Keratinocyte (primary cell): ENCODE measurements around the gene MYF5. TPM values are rescaled to one million over a fixed set of nuclear protein-coding genes. Genes with fewer than 3 reads are reported as not detected.

Source experiments
- DNase-seq: peaks from one replicate; pipeline ENCODE4 v3.0.0-alpha.2; 2011; ENCODE audit warnings: low read depth, missing footprints, low spot score
- FAIRE-seq: peaks from 2 replicates; lab custom pipeline; 2011; peaks lifted over from hg19 to GRCh38; lab: Jason Lieb, UNC
- H2AFZ ChIP-seq: 2 replicates; pipeline ENCODE4 v1.6.0; 2012; ENCODE audit warnings: low read length, control low read depth, inconsistent platforms; ENCODE audit not compliant: control insufficient read depth
- H3K27ac ChIP-seq: 2 replicates; pipeline ENCODE4 v1.5.1; 2011; ENCODE audit warnings: low read length; ENCODE audit not compliant: control insufficient read depth, insufficient read depth
- H3K27me3 ChIP-seq: 3 replicates; pipeline ENCODE4 v1.6.0; 2011; ENCODE audit warnings: low read length; ENCODE audit not compliant: control insufficient read depth, insufficient read depth; ENCODE audit errors: extremely low read depth
- H3K36me3 ChIP-seq, 2 experiments: 2 replicates in 1 of 2; 3 replicates in 1 of 2; pipeline ENCODE4 v1.5.1; 2011; ENCODE audit warnings: low read length in 2 of 2, mild to moderate bottlenecking in 1 of 2; ENCODE audit not compliant: control insufficient read depth in 2 of 2, insufficient read depth in 2 of 2; ENCODE audit errors: extremely low read depth in 1 of 2
- H3K4me1 ChIP-seq: 3 replicates; pipeline ENCODE4 v1.5.1; 2011; ENCODE audit warnings: low read length; ENCODE audit not compliant: control insufficient read depth, insufficient read depth; ENCODE audit errors: extremely low read depth
- H3K4me2 ChIP-seq: 3 replicates; pipeline ENCODE4 v1.6.0; 2011; ENCODE audit warnings: low read depth, low read length; ENCODE audit not compliant: control insufficient read depth, insufficient read depth; ENCODE audit errors: extremely low read depth
- H3K4me3 ChIP-seq, 3 experiments: fragments of 200-600 bp in 1 of 3; sonication (generic) in 1 of 3; 2 replicates in 2 of 3; 3 replicates in 1 of 3; pipeline ENCODE4 v1.5.1; 2011 to 2016; ENCODE audit warnings: low read length in 3 of 3, mild to moderate bottlenecking in 3 of 3, control low read depth in 2 of 3, inconsistent platforms in 1 of 3, low read depth in 1 of 3, mixed read lengths in 1 of 3, mixed run types in 1 of 3, moderate library complexity in 1 of 3; ENCODE audit not compliant: control insufficient read depth in 2 of 3, insufficient read depth in 2 of 3; ENCODE audit errors: extremely low read depth in 1 of 3
- H3K79me2 ChIP-seq: 2 replicates; pipeline ENCODE4 v1.6.0; 2012; ENCODE audit warnings: low read length; ENCODE audit not compliant: control insufficient read depth, insufficient read depth
- H3K9ac ChIP-seq: 3 replicates; pipeline ENCODE4 v1.6.0; 2011; ENCODE audit warnings: low read length; ENCODE audit not compliant: control insufficient read depth, insufficient read depth; ENCODE audit errors: extremely low read depth
- H3K9me1 ChIP-seq: 3 replicates; pipeline ENCODE4 v1.6.0; 2011; ENCODE audit warnings: low read length; ENCODE audit not compliant: control insufficient read depth, insufficient read depth; ENCODE audit errors: extremely low read depth
- H3K9me3 ChIP-seq: 2 replicates; pipeline ENCODE4 v1.5.1; 2012; ENCODE audit warnings: low read depth, low read length; ENCODE audit not compliant: control insufficient read depth
- H4K20me1 ChIP-seq: 3 replicates; pipeline ENCODE4 v1.6.0; 2011; ENCODE audit warnings: low read length; ENCODE audit not compliant: control insufficient read depth, insufficient read depth; ENCODE audit errors: extremely low read depth
- CTCF ChIP-seq, 3 experiments: IDR thresholded peaks in 1 of 3; conservative IDR thresholded peaks in 1 of 3; optimal IDR thresholded peaks in 1 of 3; 2 replicates in 2 of 3; 3 replicates in 1 of 3; pipeline versions ENCODE3 to v1.5.1; 2011; ENCODE audit warnings: low read length in 3 of 3, mild to moderate bottlenecking in 3 of 3, moderate library complexity in 2 of 3, control low read depth in 1 of 3, inconsistent platforms in 1 of 3; ENCODE audit not compliant: insufficient read depth in 2 of 3; ENCODE audit errors: extremely low read depth in 1 of 3
- EZH2 ChIP-seq: IDR thresholded peaks from one replicate; pipeline ENCODE4 v1.6.1; 2012; ENCODE audit warnings: inconsistent platforms, mild to moderate bottlenecking, low read length, moderate library complexity
- dilution Hi-C: fragments of 300-500 bp; cut with MboI; formaldehyde crosslinking; loops from one replicate; pipeline ENCODE4 v1.7.0; 2020; ENCODE audit warnings: low sequenced_read_pairs; ENCODE audit not compliant: extremely low pct_ligation_motif_present
- polyA plus RNA-seq, 5 experiments: library from polyadenylated mRNA; depleted of rRNA in 3 of 5; stranded (reverse) in 3 of 5; stranded (forward) in 1 of 5; unstranded in 1 of 5; fragments of >200 nt; gene quantifications; 1 replicate in 1 of 5; 2 replicates in 3 of 5; 3 replicates in 1 of 5; pipeline versions ENCODE4 v1.2.1 to v1.2.3, GENCODE V29; 2011 to 2012; ENCODE audit warnings: missing spikeins in 2 of 5, low read depth in 1 of 5, low replicate concordance in 1 of 5

MYF5 gene
- polyA plus RNA-seq, 1 donor (not counting 4 experiments of a cell fraction or from before 2014, with no cell fraction given): not detected

DNA sequence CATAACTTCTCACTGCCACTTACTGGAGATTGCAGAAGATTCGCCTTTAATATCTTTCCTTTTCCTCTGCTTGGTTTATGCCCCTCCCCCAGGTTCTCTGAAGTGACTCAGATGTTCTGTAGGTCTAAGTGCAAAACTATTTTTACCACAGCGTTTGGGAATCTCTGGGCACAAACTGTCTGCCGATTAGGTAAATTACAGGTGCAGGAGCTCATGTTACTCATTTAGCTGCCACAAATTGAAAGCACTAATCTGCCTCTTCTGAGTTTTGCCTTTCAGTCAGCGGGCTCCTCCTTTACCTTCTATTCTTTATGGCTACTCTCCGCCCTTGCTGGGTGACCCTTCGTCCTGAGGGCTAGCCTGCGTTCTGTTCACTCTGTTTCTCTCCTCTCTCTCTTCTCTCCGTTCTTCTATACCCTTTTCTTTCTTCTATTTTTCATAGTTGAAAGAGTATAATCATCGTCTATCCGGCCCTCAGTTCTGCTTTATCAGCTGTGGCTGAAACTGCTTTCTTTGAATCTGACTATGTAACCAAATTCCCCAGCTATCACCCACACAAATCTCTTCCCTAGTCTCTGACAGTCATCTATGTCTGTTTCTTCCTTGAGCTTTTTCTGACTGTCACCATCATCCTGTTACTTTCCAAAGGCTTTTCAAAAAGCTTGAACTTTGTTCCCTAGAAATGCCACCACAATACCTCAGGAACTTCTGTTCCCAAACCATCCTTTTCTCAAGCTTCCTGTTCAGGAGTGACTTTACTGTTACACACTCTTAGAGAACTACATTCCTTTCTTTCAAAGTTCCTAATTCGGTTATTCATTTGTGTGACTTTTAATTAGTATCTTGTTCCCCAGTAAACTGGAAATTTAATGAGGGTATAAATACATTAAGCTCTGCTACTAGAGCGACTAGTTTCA lies 13.6 kb upstream of the MYF5 start:
- Histone ChIP-seq H3K9ac (no peak overlapping the region), H3K4me2 (peak overlapping the region; percentile 71), H3K27me3 (peaks cover 8% of the 10 kb centered on the region), H3K79me2 (no peaks in the 10 kb centered on the region), H4K20me1 (no peaks in the 10 kb centered on the region), H3K27ac (no peak overlapping the region), H3K4me1 (peaks cover 9% of the 10 kb centered on the region), H3K9me1 (no peaks in the 10 kb centered on the region), H2AFZ (peak overlapping the region; percentile 61), H3K9me3 (no peaks in the 10 kb centered on the region), H3K4me3 (peak overlapping the region in 2 of 3 experiments; percentile 17 to 21), H3K36me3 (no peaks in the 10 kb centered on the region)
- FAIRE-seq (peak; percentile 53), DNase-seq (peak; percentile 1)
- TF ChIP-seq CTCF (optimal IDR thresholded peaks at IDR 0.05 in 1 of 3, IDR thresholded peaks at IDR 0.05 in 1 of 3, conservative IDR thresholded peaks at IDR 0.05 in 1 of 3; ENCODE audit: extremely low read depth in 1 of 3, insufficient read depth in 2 of 3, low read length in 3 of 3) (no peak), EZH2 (no peak)
- dilution Hi-C loops: no loop called here

GRCh38 chr12:80704420-80704819 lies 12.3 kb upstream of the MYF5 start:
- Histone ChIP-seq H3K9me1 (no peaks in the 10 kb centered on the region), H4K20me1 (no peaks in the 10 kb centered on the region), H3K27me3 (peaks cover 14% of the 10 kb centered on the region), H3K27ac (no peak overlapping the region), H3K36me3 (no peaks in the 10 kb centered on the region), H2AFZ (no peak overlapping the region), H3K4me3 (no peak overlapping the region), H3K79me2 (no peaks in the 10 kb centered on the region), H3K9me3 (no peaks in the 10 kb centered on the region), H3K4me2 (no peak overlapping the region), H3K4me1 (peaks cover 9% of the 10 kb centered on the region), H3K9ac (no peak overlapping the region)
- dilution Hi-C loops: no loop called here
- DNase-seq (no peak), FAIRE-seq (no peak)
- TF ChIP-seq CTCF (optimal IDR thresholded peaks at IDR 0.05 in 1 of 3, IDR thresholded peaks at IDR 0.05 in 1 of 3, conservative IDR thresholded peaks at IDR 0.05 in 1 of 3; ENCODE audit: extremely low read depth in 1 of 3, insufficient read depth in 2 of 3, low read length in 3 of 3) (no peak), EZH2 (no peak)
